SU-DHL-6 (cell line): ENCODE results near the gene STRN3.

Experiments used
- EZH2phosphoT487 ChIP-seq: fragments of 200-600 bp; sonication (generic), shearing (Covaris generic); conservative IDR thresholded peaks from 2 replicates; pipeline ENCODE4 v1.6.1; 2018; ENCODE audit warnings: mild to moderate bottlenecking, antibody characterized with exemption, low read length, moderate library complexity, mixed read lengths
- TF ChIP-seq, protein P1 (sequence below): fragments of 200-600 bp; sonication (generic); IDR thresholded peaks from one replicate; pipeline ENCODE4 v1.5.1; 2017; ENCODE audit warnings: antibody characterized with exemption, mild to moderate bottlenecking, low read length, moderate library complexity; ENCODE audit not compliant: insufficient read depth, poor library complexity, severe bottlenecking

DNA sequence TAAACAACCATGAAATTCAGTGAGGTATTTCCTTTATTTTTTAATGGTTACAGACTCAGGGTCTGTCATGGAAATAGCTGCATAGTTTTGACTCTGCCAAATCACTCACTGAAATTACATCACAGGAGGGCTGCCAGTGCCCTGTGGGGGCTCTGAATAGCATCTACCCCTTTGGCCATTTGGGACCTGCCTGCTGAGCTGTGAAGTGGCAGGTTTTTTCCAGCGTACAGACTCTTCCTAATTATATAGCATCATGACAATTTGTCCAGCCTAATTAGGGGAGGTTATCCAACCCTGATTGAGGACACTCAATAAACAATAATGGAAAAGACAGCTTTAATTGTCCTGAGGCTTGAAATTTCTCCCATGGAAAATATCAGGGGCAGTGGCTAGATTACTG is 153.6 kb downstream of the STRN3 start:
- TF ChIP-seq EZH2phosphoT487 = no peak
- TF ChIP-seq, protein P1, sequence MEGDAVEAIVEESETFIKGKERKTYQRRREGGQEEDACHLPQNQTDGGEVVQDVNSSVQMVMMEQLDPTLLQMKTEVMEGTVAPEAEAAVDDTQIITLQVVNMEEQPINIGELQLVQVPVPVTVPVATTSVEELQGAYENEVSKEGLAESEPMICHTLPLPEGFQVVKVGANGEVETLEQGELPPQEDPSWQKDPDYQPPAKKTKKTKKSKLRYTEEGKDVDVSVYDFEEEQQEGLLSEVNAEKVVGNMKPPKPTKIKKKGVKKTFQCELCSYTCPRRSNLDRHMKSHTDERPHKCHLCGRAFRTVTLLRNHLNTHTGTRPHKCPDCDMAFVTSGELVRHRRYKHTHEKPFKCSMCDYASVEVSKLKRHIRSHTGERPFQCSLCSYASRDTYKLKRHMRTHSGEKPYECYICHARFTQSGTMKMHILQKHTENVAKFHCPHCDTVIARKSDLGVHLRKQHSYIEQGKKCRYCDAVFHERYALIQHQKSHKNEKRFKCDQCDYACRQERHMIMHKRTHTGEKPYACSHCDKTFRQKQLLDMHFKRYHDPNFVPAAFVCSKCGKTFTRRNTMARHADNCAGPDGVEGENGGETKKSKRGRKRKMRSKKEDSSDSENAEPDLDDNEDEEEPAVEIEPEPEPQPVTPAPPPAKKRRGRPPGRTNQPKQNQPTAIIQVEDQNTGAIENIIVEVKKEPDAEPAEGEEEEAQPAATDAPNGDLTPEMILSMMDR = no peak
